DMS53 (cell line): ENCODE data around the gene NPHP4.
"Not testable (repeated sequence)": the region's sequence is repeated elsewhere in the genome, so short reads cannot be mapped to it uniquely, and the experiment has no call there.

ENCODE experiments used
- DNase-seq: peaks from one replicate; lab custom pipeline; 2025; lab: John Stamatoyannopoulos, UW

NPHP4 gene

DNA sequence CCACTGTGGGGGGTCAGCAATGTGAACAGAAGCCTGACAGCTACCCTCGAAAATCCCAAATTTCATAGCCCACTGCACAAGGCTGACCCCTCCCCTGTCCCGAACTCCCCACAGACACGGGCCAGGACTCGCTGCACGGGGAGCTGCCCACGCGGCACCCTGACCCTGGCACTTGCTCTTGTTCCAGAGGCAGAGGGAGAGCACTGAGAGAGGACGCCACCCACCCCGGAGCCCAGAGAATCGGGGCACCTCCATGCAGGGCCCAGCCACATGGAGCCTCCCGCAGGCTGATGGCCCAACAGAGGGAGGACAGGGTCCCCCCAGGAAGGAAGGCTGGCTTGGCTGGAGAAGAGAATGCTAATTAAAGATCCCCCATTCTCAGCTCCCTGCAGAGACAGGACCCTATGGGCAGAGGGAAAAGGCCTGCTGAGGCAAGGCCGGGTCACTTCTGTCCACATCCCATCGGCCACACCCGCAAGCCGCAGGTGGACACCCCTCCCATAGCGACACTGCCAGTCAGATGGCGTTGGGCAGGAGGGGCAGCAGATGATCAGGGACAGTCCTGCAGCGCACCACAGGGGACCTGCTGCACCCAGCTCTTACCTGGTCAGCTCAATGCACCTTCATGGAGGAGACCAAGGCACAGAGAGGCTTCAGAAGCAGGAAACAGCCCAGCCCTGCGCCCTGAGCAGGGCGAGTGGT lies 136.9 kb downstream of the NPHP4 start:
- no peak for DNase-seq

DNA sequence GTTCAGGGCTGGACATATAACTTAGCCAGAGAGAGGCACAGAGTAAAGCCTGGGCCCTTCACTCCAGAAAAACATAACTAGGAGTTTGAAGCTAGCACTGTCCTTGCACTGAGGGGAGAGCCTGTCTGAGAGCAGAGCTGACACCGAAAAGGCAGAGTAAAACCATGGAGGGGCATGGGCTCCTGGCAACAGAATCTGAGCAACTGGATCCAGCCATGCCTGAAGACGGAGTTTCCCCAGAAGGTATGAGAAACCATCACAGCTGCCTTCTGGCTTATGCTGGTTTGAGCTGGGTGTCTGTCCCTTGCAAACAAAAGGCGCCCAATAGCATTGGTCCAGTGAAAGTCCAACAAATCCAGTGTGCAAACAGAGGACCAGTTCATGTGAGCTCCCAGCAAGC lies 137.5 kb downstream of the NPHP4 start:
- DNase-seq, result no peak

DNA sequence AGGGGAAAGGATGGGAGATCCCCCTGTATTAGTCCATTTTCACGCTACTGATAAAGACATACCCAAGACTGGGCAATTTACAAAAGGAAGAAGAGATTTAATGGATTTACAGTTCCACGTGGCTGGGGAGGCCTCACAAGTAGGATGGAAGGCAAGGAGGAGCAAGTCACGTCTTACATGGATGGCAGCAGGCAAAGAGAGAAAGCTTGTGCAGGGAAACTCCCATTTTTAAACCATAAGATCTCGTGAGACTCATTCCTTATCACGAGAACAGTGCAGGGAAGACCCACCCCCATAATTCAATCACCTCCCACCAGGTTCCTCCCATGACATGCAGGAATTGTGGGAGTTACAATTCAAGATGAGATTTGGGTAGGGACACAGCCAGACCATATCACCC lies 138.4 kb downstream of the NPHP4 start:
- DNase-seq, result not testable (repeated sequence)

DNA sequence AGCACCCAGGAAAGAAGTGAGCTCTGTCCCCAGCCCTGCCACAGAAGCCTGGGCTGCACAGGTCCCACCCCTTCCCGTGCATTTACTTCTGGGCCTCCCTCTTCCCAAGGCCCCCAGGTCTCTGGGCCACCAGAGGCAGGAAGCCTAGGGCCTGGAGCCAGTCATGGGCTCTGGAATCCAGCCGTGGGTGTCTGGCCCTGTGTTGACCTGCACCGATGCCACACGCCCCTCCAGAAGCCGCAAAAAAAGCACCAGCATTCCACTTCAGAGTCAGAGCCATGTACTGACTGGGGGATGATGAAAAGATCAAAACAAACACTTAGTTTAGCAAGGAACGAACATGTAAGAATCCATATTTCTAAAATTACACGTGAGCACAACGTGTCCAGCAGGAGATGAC lies 141.7 kb downstream of the NPHP4 start:
- no peak for DNase-seq

GRCh38 chr1:5849550-5849949 lies 142.7 kb downstream of the NPHP4 start:
- no peak for DNase-seq

GRCh38 chr1:5847013-5847659 lies 145.1 kb downstream of the NPHP4 start:
- peak; percentile 23 for DNase-seq

- DNase-seq, result peak; percentile 23
Observed at GRCh38 chr1:5845376-5845775, 146.8 kb downstream of the NPHP4 start.

DNA sequence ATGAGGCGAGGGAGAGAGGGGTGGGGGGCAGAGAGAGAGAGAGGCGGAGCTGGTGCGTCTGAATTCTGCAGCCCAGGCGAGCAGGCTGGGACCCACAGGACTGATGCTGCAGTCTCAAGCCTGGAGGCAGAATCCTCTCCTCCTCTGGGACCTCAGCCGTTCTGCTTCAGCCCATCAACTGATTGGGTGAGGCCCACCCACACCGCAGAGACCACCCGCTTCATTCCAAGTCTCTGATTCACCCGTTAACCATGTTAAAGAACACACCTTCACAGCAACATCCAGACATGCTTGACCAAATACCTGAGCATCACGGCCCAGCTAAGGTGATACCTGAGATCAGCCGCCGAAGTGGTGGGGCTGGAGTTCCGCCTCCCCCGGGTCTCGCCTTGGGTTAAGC lies 147.8 kb downstream of the NPHP4 start:
- DNase-seq, result no peak

GRCh38 chr1:5843521-5844096 lies 148.6 kb downstream of the NPHP4 start:
- no peak for DNase-seq

GRCh38 chr1:5842679-5843078 lies 149.5 kb downstream of the NPHP4 start:
- DNase-seq, result no peak

DNA sequence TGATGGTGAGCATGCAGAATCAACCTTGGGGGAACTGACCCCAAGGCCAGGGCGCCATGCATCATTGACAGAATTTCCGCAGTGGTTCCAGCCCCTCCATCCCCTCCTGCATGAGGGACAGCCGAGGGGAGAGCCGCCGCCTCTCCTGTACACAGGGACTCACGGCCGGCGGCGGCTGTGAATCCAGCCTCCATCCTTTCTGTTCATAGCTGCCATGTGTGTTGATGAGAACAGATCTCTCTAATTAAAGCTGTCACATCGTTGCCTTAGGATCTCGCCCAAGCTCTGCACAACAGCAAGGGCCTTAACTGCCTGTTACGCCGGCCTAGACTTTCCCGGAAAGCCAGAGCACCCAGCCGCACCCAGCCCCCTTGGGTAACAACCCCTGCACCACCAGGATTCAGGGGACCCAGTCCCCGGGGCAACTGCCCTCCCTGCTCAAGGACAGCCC lies 151.6 kb downstream of the NPHP4 start:
- DNase-seq, result no peak

DNA sequence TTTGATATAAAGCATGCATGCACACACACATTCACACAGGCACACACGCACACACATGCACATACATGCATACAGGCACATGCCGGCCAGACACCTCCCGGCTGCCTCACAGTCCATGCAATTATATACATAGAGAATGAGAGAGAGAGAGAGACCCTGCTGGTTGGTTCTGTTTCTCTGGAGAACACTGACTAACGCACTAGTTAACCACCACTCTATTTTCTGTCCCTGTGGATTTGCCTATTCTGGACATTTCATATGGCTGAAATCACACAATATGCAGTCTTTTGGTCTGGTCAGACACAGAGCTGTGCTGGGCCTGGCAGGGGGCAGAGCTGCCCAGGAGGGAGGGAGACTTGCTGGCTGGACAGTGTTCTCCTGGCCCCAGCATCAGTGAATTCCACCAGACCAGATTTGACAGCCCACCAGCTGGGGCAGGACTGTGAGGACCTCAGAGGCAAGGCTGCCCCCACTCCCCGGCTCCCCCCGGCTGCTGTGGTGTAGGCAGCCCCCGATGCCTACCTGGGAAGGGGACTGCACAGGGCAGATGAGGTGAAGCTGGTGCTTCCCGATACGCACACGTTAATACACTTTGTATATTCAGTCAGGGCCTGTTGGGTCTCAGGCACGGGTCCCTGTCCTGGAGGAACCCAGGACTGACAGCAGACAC lies 152.2 kb downstream of the NPHP4 start:
- DNase-seq, result no peak

DNA sequence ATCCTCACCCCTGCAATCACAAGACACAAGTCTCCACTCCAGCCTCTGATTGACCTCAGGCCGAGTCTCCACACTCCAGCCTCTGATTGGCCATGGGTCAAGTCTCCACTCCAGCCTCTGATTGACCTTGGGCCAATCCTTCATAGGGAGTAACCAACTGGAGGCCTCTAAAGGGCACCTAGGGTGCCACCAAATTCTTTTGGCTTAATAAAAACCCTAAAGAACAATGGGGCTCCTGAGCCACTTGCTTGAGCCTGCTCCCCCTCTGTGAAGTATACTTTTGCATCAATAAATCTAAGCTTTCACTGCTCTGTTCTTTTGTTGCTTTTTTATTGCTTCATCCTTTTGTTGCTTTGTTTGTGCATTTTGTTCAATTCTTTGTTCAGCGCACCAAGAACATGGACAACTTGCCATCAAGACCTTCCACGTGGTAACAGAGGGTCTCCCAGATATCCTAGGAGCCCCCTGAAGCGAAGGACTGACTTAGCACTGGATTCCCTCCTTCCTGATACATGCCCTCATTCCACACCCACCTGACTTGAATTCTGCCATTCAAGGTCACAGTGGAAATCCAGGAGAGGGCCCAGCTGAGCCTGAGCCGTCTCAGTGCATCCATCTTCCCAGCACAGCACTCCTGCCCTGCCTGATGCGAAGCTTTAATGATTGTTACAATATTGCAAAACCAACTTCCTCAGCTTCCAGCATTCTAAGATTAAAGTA lies 152.9 kb downstream of the NPHP4 start:
- no peak for DNase-seq

GRCh38 chr1:5837976-5838653 lies 154.1 kb downstream of the NPHP4 start:
- DNase-seq, result no peak

- DNase-seq, result no peak
Observed at GRCh38 chr1:5836776-5837440, 155.3 kb downstream of the NPHP4 start.

DNA sequence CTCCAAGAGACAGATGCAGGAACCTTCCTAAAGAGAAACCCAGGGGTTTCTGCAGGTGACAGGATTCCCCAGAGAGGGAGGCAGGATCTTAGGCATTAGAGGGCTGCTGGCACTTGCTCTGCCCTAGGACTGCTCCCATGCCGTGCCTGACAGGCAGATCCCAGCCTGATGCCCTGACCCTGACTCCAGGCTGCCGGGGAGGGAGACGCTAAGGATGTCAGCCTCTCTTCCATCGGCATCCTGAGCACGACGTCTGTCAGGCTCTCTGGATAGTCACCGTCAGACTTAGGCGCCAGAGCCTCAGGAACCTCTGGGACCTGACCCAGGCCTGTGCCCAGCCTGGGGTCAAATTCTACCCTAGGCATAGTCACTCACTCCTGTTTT lies 157.1 kb downstream of the NPHP4 start:
- peak; percentile 36 for DNase-seq

DNA sequence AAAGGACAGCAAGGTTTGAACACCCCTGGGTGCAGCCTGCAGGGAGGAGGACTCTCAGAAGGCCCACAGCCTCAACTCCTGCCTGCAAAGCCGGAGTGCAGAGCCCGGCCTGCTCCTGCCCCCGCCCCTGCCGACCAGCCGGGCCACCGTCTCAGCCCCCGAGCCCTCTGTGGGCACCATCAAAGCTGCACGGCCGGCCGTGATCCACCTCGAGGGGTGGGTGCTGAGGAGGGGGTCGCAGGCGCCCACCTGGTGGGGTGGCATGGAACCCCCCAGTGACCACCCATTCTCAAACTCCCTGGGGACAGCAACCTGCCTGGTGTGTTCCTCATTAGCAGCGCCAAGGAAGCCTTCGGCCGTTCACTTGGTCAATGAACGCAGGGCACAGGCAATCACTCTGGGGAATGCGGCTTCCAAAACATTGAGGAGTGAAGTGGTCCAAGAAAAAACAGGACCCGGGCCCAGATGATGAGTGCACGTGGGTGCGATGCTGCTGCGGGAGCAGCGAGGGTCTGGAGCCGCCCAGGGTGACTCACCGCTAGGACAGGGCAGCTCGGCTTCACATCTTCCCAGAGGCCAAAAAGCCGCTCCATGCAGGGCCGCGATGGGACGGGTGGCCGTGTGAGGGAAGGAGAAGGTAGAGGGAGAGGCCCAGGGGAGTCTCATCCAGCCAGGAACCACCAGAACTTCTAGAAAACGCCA lies 157.6 kb downstream of the NPHP4 start:
- DNase-seq, result no peak

GRCh38 chr1:5833911-5834310 lies 158.3 kb downstream of the NPHP4 start:
- no peak for DNase-seq

- no peak for DNase-seq
Observed at GRCh38 chr1:5832916-5833895, 159.0 kb downstream of the NPHP4 start.
